Hepatocyte (in vitro differentiated cells): Measurements from ENCODE around the gene SYNPO2. TPM values are rescaled to one million over a fixed set of nuclear protein-coding genes. Genes with fewer than 3 reads are reported as not detected.

Experiments used
- DNase-seq: peaks from one replicate; pipeline ENCODE4 v3.0.0-alpha.2; 2016; ENCODE audit warnings: low spot score
- H2AFZ ChIP-seq: fragments of 200-600 bp; sonication (generic); 2 replicates; pipeline ENCODE4 v1.6.0; 2016; ENCODE audit warnings: antibody characterized with exemption, mild to moderate bottlenecking
- H3K27ac ChIP-seq: fragments of 200-600 bp; sonication (generic); 2 replicates; pipeline ENCODE4 v1.5.1; 2016; ENCODE audit warnings: mild to moderate bottlenecking
- H3K27me3 ChIP-seq: fragments of 200-600 bp; sonication (generic); 2 replicates; pipeline ENCODE4 v1.6.1; 2016
- H3K36me3 ChIP-seq: fragments of 200-600 bp; sonication (generic); replicated peaks from 2 replicates; pipeline ENCODE4 v1.5.1; 2016; ENCODE audit warnings: low read depth; ENCODE audit not compliant: insufficient read depth
- H3K4me1 ChIP-seq: fragments of 200-600 bp; sonication (generic); 2 replicates; pipeline ENCODE4 v1.5.1; 2016; ENCODE audit warnings: mild to moderate bottlenecking, moderate library complexity; ENCODE audit not compliant: insufficient read depth
- H3K4me2 ChIP-seq: fragments of 200-600 bp; sonication (generic); 2 replicates; pipeline ENCODE4 v1.6.0; 2016
- H3K4me3 ChIP-seq: fragments of 200-600 bp; sonication (generic); 2 replicates; pipeline ENCODE4 v1.5.1; 2016; ENCODE audit warnings: mild to moderate bottlenecking
- H3K79me2 ChIP-seq: fragments of 200-600 bp; sonication (generic); 2 replicates; pipeline ENCODE4 v1.6.0; 2017; ENCODE audit warnings: mild to moderate bottlenecking
- H3K9me2 ChIP-seq: fragments of 200-600 bp; sonication (generic); replicated peaks from 2 replicates; pipeline ENCODE4 v1.6.0; 2017; ENCODE audit warnings: mild to moderate bottlenecking; ENCODE audit not compliant: insufficient read depth
- H3K9me3 ChIP-seq: fragments of 200-600 bp; sonication (generic); 2 replicates; pipeline ENCODE4 v1.5.1; 2016; ENCODE audit warnings: low read depth, mild to moderate bottlenecking
- H4K20me1 ChIP-seq: fragments of 200-600 bp; sonication (generic); 2 replicates; pipeline ENCODE4 v1.6.0; 2016; ENCODE audit warnings: mild to moderate bottlenecking; ENCODE audit not compliant: insufficient read depth, poor library complexity, severe bottlenecking
- EZH2 ChIP-seq: fragments of 200-600 bp; sonication (generic); IDR thresholded peaks from 2 replicates; pipeline ENCODE4 v1.6.1; 2016; ENCODE audit warnings: antibody characterized with exemption, mild to moderate bottlenecking, borderline replicate concordance
- EZH2phosphoT487 ChIP-seq: fragments of 200-600 bp; sonication (generic); IDR thresholded peaks from one replicate; pipeline ENCODE4 v1.6.1; 2018; ENCODE audit warnings: antibody characterized with exemption, mild to moderate bottlenecking, low read depth, moderate library complexity; ENCODE audit not compliant: unreplicated experiment, severe bottlenecking
- WGBS: methylation state at CpG from one replicate; pipeline ENCODE4 v1.1.6; 2016; ENCODE audit warnings: low lambda C conversion rate; ENCODE audit errors: missing lambda C conversion rate; 5-methylcytosine and 5-hydroxymethylcytosine counted together
- polyA plus RNA-seq: library from polyadenylated mRNA; unstranded; fragments of >200 nt; fragmentation: Nextera tagmentation; extraction: Ambion mirVana; gene quantifications from 2 replicates; pipeline ENCODE4 v1.2.1, GENCODE V29; 2016
- total RNA-seq: library from RNA; depleted of rRNA; stranded (reverse); fragments of >200 nt; gene quantifications from 2 replicates; pipeline ENCODE4 v1.2.3, GENCODE V29; 2014
- TF ChIP-seq, protein P1 (sequence below): fragments of 200-600 bp; sonication (generic); IDR thresholded peaks from 2 replicates; pipeline ENCODE4 v1.5.1; 2016; ENCODE audit warnings: antibody characterized with exemption, mild to moderate bottlenecking; ENCODE audit not compliant: poor library complexity

The SYNPO2 gene
- total and polyA plus RNA-seq, 2 experiments from 2014 or later = 3.5 to 12.6 TPM

DNA sequence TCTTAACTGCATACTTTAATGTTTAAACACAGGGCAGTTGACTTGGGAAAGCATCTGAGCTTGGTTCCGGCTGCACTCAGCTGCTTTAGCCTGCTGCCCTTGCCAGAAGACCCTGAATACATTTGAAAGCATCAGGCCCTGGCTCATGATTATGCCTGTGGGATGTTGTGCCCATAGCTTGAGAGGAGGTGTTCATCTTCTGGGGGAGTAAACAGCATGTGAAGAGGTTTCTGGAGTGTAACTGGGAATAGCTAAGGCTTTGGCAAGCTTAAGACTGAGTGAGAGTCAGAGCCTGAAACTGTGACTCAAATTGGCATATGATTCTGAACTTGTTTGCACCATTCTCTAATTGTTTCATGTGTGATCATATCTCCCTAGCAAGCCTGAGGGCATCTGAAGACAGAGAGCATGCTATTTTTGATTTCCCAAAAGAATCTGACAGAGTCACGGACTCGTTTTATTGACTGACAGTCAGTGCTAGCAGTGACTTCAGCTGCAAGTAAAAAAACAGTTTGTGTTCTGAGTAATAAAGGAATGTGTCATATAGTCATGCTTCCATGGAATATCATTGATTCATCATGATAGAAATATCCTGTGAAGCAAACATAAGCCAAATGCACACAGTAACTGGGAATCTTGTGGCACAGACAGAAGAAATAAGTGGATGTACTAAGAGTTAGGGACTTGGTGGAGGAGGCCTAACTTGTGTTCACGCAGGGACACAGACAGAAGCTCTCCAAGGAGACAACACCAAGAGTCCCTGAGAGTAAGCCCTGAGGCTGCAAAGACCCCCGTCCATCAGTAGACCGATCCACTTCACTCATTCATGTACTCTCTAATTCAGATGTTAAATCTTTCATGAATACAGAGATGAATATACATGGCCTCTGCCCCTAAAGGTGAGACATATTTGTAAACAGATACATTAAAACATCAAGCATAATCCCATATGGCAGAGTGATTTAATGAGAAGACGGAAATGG lies 100.7 kb downstream of the SYNPO2 start:
- H3K27me3 ChIP-seq = no peaks in the 10 kb centered on the region
- no peak overlapping the region for H3K27ac ChIP-seq
- no peak overlapping the region for H3K4me2 ChIP-seq

DNA sequence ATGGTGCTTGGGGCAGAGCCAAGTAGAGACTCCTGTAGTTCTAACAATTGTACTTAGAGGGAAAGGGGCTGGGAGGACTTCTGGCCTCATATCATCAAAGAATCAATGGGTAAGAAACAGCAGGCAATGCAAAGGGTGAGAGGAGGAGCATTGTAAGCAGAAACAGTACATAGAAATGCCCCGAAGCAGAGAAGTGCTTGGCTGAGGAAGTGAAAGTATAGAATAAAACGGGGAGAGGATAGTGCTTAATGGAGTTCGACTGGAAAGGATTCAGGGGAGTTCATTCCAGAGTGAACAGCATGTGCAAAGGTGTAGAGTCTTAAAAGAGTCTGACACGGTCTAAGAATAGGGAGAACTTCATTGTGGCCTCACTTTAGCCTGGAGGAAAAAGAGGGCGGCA lies 103.0 kb downstream of the SYNPO2 start:
- Histone ChIP-seq H3K4me3 (no peak overlapping the region), H3K4me2 (no peak overlapping the region), H3K79me2 (no peaks in the 10 kb centered on the region), H3K4me1 (no peaks in the 10 kb centered on the region), H3K36me3 (no peaks in the 10 kb centered on the region), H3K9me3 (no peaks in the 10 kb centered on the region), H3K9me2 (no peaks in the 10 kb centered on the region), H2AFZ (no peak overlapping the region), H3K27me3 (no peaks in the 10 kb centered on the region), H3K27ac (no peak overlapping the region), H4K20me1 (no peaks in the 10 kb centered on the region)
- WGBS = 83% methylated on average over 5 of the region's 5 CpGs
- no peak for DNase-seq
- TF ChIP-seq EZH2phosphoT487 (no peak), EZH2 (no peak)
- TF ChIP-seq, protein P1, sequence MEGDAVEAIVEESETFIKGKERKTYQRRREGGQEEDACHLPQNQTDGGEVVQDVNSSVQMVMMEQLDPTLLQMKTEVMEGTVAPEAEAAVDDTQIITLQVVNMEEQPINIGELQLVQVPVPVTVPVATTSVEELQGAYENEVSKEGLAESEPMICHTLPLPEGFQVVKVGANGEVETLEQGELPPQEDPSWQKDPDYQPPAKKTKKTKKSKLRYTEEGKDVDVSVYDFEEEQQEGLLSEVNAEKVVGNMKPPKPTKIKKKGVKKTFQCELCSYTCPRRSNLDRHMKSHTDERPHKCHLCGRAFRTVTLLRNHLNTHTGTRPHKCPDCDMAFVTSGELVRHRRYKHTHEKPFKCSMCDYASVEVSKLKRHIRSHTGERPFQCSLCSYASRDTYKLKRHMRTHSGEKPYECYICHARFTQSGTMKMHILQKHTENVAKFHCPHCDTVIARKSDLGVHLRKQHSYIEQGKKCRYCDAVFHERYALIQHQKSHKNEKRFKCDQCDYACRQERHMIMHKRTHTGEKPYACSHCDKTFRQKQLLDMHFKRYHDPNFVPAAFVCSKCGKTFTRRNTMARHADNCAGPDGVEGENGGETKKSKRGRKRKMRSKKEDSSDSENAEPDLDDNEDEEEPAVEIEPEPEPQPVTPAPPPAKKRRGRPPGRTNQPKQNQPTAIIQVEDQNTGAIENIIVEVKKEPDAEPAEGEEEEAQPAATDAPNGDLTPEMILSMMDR = no peak

More for the DNA sequence above, 100.7 kb downstream of the SYNPO2 start:
- no peaks in the 10 kb centered on the region for H3K9me3 ChIP-seq
- no peak for DNase-seq
- 89% methylated on average over 7 of the region's 7 CpGs for WGBS
- no peak for TF ChIP-seq EZH2
- TF ChIP-seq, protein P1 = no peak
- TF ChIP-seq EZH2phosphoT487 = no peak
- H3K4me3 ChIP-seq = no peak overlapping the region
- H2AFZ ChIP-seq = no peak overlapping the region
- no peaks in the 10 kb centered on the region for H4K20me1 ChIP-seq
- H3K79me2 ChIP-seq = no peaks in the 10 kb centered on the region
- no peaks in the 10 kb centered on the region for H3K4me1 ChIP-seq
- no peaks in the 10 kb centered on the region for H3K9me2 ChIP-seq
- no peaks in the 10 kb centered on the region for H3K36me3 ChIP-seq

DNA sequence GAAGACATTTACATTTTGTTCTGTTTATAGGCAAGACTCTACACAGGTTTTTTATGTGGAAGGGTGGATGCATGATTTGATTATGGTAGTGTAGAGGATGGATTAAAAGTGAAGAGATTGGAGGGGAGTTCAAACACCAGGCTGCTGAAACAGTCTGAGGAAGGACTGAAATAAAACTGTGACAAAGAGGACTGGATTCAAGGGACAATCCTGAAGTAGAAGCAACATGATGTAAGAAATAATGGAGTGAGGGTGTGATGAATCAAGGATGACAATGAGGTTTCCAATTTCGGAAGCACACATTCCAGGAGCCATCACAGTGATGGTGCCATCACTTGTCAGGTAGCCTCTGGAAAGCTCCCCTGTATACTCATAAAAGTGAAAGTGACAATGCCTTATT lies 103.5 kb downstream of the SYNPO2 start:
- Histone ChIP-seq H2AFZ (no peak overlapping the region), H4K20me1 (no peaks in the 10 kb centered on the region)
- 94% methylated on average over 1 of the region's 1 CpG for WGBS

More for the DNA sequence above, 103.5 kb downstream of the SYNPO2 start:
- TF ChIP-seq, protein P1 = no peak
- TF ChIP-seq EZH2phosphoT487 = no peak
- no peak for TF ChIP-seq EZH2
- Histone ChIP-seq H3K27ac (no peak overlapping the region), H3K9me2 (no peaks in the 10 kb centered on the region), H3K79me2 (no peaks in the 10 kb centered on the region), H3K4me2 (no peak overlapping the region), H3K9me3 (no peaks in the 10 kb centered on the region), H3K4me1 (peaks cover under 1% of the 10 kb centered on the region), H3K4me3 (no peak overlapping the region), H3K36me3 (no peaks in the 10 kb centered on the region), H3K27me3 (no peaks in the 10 kb centered on the region)
- DNase-seq = no peak
